Activated T-helper 17 cell treated with anti-CD3 and anti-CD28 coated beads, Interleukin-2, amount 50 U/mL, for 72 hours (primary cell): ENCODE results near the gene FANCB. TPM values are rescaled to one million over a fixed set of nuclear protein-coding genes. Genes with fewer than 3 reads are reported as not detected.

Experiments used
- ATAC-seq: fragments of 150-1000 bp; cut with Tn5 transposase; replicated peaks from 2 replicates; pipeline ENCODE4 v1.10.0; 2021; ENCODE audit warnings: mild to moderate bottlenecking, moderate library complexity
- H3K27ac Mint-ChIP-seq: one replicate; pipeline ENCODE4 v1.8.0; 2022; ENCODE audit warnings: mixed read lengths
- H3K27me3 Mint-ChIP-seq: one replicate; pipeline ENCODE4 v1.8.0; 2022; ENCODE audit warnings: mixed read lengths
- H3K36me3 Mint-ChIP-seq: one replicate; pipeline ENCODE4 v1.8.0; 2022; ENCODE audit warnings: low read depth, mild to moderate bottlenecking, mixed read lengths
- H3K4me1 Mint-ChIP-seq: one replicate; pipeline ENCODE4 v1.8.0; 2022; ENCODE audit warnings: mixed read lengths
- H3K4me3 Mint-ChIP-seq: one replicate; pipeline ENCODE4 v1.8.0; 2022; ENCODE audit warnings: mild to moderate bottlenecking, mixed read lengths
- H3K9me3 Mint-ChIP-seq: one replicate; pipeline ENCODE4 v1.8.0; 2022; ENCODE audit warnings: mixed read lengths
- total RNA-seq, 2 donors: library from RNA; stranded (reverse); gene quantifications; one replicate each; pipeline ENCODE4 v1.2.3, GENCODE V29; 2022

FANCB gene
- total RNA-seq, 2 donors from 2014 or later = 12.7 to 17.2 TPM

DNA sequence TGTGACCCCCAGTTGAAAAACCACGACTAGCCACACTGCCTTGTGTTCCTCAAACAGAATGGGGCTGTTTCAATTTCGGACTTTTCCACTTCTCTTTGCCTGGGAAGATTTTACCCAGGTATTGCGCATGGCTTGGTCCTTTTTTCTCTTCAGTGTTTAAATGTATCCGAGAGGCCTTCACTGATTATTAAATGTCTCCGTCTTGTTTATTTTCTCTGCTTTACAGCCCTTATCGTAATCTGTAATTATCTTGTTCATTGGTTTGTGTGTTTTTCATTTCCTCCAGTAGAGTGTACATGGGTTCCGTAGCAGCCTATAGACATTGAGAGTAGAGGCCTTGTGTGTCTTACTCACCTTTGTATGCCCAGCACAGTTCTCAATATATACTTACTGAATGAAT, 2.8 kb upstream of the FANCB start:
- Mint-ChIP-seq H3K9me3 (no peaks in the 10 kb centered on the region), H3K4me1 (no peaks in the 10 kb centered on the region), H3K27me3 (no peaks in the 10 kb centered on the region), H3K36me3 (peaks cover 15% of the 10 kb centered on the region), H3K27ac (no peak overlapping the region), H3K4me3 (no peak overlapping the region)
- no peak for ATAC-seq

- peak overlapping the region; percentile 73 for H3K27ac Mint-ChIP-seq
- H3K27me3 Mint-ChIP-seq = no peaks in the 10 kb centered on the region
Measured at GRCh38 chrX:14873676-14874049, 794 bp upstream of the FANCB start.

GRCh38 chrX:14872355-14872754, 514 bp downstream of the FANCB start:
- Mint-ChIP-seq H3K27me3 (no peaks in the 10 kb centered on the region), H3K4me3 (peak overlapping the region; percentile 81), H3K27ac (peak overlapping the region; percentile 73), H3K4me1 (no peaks in the 10 kb centered on the region), H3K36me3 (peaks cover 28% of the 10 kb centered on the region), H3K9me3 (no peaks in the 10 kb centered on the region)
- ATAC-seq = no peak

More at GRCh38 chrX:14873676-14874049, 794 bp upstream of the FANCB start:
- no peak for ATAC-seq
- H3K36me3 Mint-ChIP-seq = peaks cover 17% of the 10 kb centered on the region
- H3K4me1 Mint-ChIP-seq = no peaks in the 10 kb centered on the region
- no peaks in the 10 kb centered on the region for H3K9me3 Mint-ChIP-seq
- H3K4me3 Mint-ChIP-seq = peak overlapping the region; percentile 81

GRCh38 chrX:14871767-14872166, 1.1 kb downstream of the FANCB start:
- Mint-ChIP-seq H3K9me3 (no peaks in the 10 kb centered on the region), H3K27me3 (no peaks in the 10 kb centered on the region), H3K36me3 (peaks cover 30% of the 10 kb centered on the region), H3K27ac (no peak overlapping the region), H3K4me3 (peak overlapping the region; percentile 81), H3K4me1 (no peaks in the 10 kb centered on the region)
- no peak for ATAC-seq

GRCh38 chrX:14865201-14865600, 7.7 kb downstream of the FANCB start:
- Mint-ChIP-seq H3K36me3 (peaks cover 23% of the 10 kb centered on the region), H3K9me3 (no peaks in the 10 kb centered on the region), H3K27ac (no peak overlapping the region), H3K4me1 (no peaks in the 10 kb centered on the region), H3K27me3 (no peaks in the 10 kb centered on the region), H3K4me3 (no peak overlapping the region)
- no peak for ATAC-seq

DNA sequence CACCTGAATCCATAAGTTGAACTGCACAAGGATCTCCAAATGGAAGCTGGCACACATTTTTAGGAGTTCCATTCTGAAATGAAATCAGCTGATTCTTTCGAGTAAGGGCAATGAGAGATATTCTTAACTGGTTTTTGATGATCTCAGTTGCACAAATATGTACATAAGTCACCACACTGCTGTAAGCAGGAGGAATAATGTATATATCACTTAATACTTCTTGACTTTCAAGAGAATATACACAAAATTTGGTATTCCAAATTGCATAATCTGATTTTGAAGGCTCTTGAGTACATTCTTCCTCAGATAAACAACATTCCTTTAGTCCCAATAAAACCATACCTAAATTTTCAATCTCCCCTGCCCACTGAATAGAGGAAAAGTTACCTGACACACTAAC, 8.2 kb downstream of the FANCB start:
- Mint-ChIP-seq H3K4me3 (no peak overlapping the region), H3K9me3 (no peaks in the 10 kb centered on the region), H3K27ac (no peak overlapping the region), H3K27me3 (no peaks in the 10 kb centered on the region), H3K4me1 (no peaks in the 10 kb centered on the region), H3K36me3 (peaks cover 23% of the 10 kb centered on the region)
- ATAC-seq = no peak

- ATAC-seq = no peak
- Mint-ChIP-seq H3K4me1 (no peaks in the 10 kb centered on the region), H3K27ac (no peak overlapping the region), H3K4me3 (no peak overlapping the region), H3K9me3 (no peaks in the 10 kb centered on the region), H3K27me3 (no peaks in the 10 kb centered on the region), H3K36me3 (peaks cover 3% of the 10 kb centered on the region)
Measured at GRCh38 chrX:14851526-14851925, 21.3 kb downstream of the FANCB start.

DNA sequence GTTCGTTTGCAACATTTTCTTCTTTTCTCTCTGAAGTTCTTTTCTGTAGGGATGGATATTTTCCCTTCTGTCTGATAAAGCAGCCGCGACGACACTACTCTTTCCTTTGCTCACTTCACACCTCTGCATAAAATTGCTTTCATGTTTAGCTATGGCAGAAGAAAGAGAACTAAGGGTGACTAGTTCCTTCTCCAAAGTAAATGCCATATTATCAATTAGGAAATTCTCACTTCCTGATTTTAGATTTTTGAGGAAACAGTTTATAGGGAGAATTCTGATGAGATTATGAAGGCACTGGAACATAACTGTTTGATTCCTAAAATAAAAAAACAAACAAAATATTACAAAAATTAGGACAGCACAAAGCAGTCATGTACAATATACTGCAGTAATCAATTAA, 29.2 kb downstream of the FANCB start:
- Mint-ChIP-seq H3K4me1 (no peaks in the 10 kb centered on the region), H3K27me3 (no peaks in the 10 kb centered on the region), H3K9me3 (no peaks in the 10 kb centered on the region), H3K27ac (no peak overlapping the region), H3K4me3 (no peak overlapping the region), H3K36me3 (peaks cover 6% of the 10 kb centered on the region)
- no peak for ATAC-seq

DNA sequence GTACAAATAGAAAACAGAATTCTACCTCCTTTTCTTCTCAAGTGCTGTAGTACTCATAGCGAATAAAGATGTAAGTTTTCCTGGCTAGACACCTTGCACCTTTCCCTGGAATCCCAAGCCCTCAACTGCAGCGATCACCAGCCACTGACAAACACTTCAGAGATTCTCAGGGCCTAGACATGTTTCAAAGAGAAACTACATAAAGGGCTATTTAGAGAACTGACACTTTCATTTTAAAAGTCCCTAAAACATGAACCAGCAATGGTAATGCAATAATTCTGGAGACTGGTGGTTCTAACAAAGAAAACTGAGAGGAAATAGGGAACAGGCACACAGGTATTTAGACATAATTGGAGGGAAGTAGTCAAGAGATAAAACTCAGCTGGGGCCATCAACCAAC, 35.7 kb downstream of the FANCB start:
- no peak for ATAC-seq
- H3K36me3 Mint-ChIP-seq = peaks cover 7% of the 10 kb centered on the region
- H3K27me3 Mint-ChIP-seq = no peaks in the 10 kb centered on the region
- H3K27ac Mint-ChIP-seq = no peak overlapping the region
- H3K9me3 Mint-ChIP-seq = no peaks in the 10 kb centered on the region
- H3K4me1 Mint-ChIP-seq = no peaks in the 10 kb centered on the region
- no peak overlapping the region for H3K4me3 Mint-ChIP-seq

GRCh38 chrX:14832586-14832985, 40.3 kb downstream of the FANCB start:
- H3K36me3 Mint-ChIP-seq = peaks cover 7% of the 10 kb centered on the region

GRCh38 chrX:14832151-14832550, 40.7 kb downstream of the FANCB start:
- Mint-ChIP-seq H3K27ac (no peak overlapping the region), H3K4me3 (no peak overlapping the region), H3K36me3 (peaks cover 7% of the 10 kb centered on the region), H3K9me3 (no peaks in the 10 kb centered on the region), H3K4me1 (no peaks in the 10 kb centered on the region), H3K27me3 (no peaks in the 10 kb centered on the region)
- ATAC-seq = no peak

More at GRCh38 chrX:14832586-14832985, 40.3 kb downstream of the FANCB start:
- no peaks in the 10 kb centered on the region for H3K4me1 Mint-ChIP-seq
- H3K27me3 Mint-ChIP-seq = no peaks in the 10 kb centered on the region
- H3K9me3 Mint-ChIP-seq = no peaks in the 10 kb centered on the region
- no peak overlapping the region for H3K27ac Mint-ChIP-seq
- ATAC-seq = no peak
- no peak overlapping the region for H3K4me3 Mint-ChIP-seq

- no peak overlapping the region for H3K27ac Mint-ChIP-seq
- H3K9me3 Mint-ChIP-seq = no peaks in the 10 kb centered on the region
- H3K36me3 Mint-ChIP-seq = no peaks in the 10 kb centered on the region
Measured at GRCh38 chrX:14829643-14830042, 43.2 kb downstream of the FANCB start.

DNA sequence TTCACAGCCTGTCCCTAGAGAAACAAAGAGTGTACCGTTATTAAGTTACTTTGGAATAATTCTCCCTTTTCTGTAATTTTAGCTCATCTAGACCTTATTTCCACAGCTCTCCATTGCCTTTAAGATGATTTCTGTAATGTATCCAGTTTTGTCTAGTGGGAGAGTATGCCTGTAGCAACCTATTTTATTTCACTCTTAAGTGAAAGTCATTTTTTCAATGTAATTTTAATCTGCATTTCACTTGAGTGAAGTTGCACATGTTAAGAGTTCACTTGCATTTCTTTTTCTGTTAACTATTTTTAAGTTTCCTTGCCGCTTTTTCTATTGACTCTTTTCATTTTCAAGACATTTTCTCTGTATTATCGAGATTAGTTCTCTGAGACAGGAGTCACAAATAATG, 46.5 kb downstream of the FANCB start:
- ATAC-seq = no peak
- Mint-ChIP-seq H3K4me1 (no peaks in the 10 kb centered on the region), H3K36me3 (no peaks in the 10 kb centered on the region), H3K27ac (no peak overlapping the region), H3K4me3 (no peak overlapping the region), H3K9me3 (no peaks in the 10 kb centered on the region), H3K27me3 (peaks cover 3% of the 10 kb centered on the region)

More at GRCh38 chrX:14829643-14830042, 43.2 kb downstream of the FANCB start:
- Mint-ChIP-seq H3K4me3 (no peak overlapping the region), H3K4me1 (no peaks in the 10 kb centered on the region), H3K27me3 (peaks cover 3% of the 10 kb centered on the region)
- no peak for ATAC-seq

GRCh38 chrX:14825851-14826250, 47.0 kb downstream of the FANCB start:
- H3K27me3 Mint-ChIP-seq = peaks cover 3% of the 10 kb centered on the region
- no peak overlapping the region for H3K27ac Mint-ChIP-seq
- ATAC-seq = no peak

DNA sequence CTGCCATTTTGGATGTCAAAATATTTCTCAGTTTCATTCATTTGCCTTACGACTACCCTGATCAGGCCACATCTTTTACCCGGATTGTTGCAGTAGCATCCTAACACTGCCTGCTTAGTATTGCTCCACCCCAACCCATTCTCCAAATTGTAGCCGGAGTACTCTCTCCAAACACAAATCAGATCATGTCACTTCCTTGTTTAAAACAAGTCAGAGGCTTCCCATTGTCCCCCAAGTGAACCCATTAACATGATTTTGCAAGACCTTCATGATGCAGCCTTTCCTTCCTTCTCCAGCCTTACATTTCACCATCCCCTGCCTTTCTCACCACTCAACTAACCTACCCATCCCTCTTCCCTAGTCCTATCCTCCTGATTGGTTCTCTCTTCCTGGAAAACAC, 53.1 kb downstream of the FANCB start:
- ATAC-seq = no peak
- Mint-ChIP-seq H3K4me3 (no peak overlapping the region), H3K9me3 (peaks cover 6% of the 10 kb centered on the region), H3K4me1 (no peaks in the 10 kb centered on the region), H3K36me3 (no peaks in the 10 kb centered on the region), H3K27me3 (no peaks in the 10 kb centered on the region), H3K27ac (no peak overlapping the region)

More at GRCh38 chrX:14825851-14826250, 47.0 kb downstream of the FANCB start:
- Mint-ChIP-seq H3K36me3 (no peaks in the 10 kb centered on the region), H3K4me3 (no peak overlapping the region), H3K9me3 (no peaks in the 10 kb centered on the region), H3K4me1 (no peaks in the 10 kb centered on the region)

DNA sequence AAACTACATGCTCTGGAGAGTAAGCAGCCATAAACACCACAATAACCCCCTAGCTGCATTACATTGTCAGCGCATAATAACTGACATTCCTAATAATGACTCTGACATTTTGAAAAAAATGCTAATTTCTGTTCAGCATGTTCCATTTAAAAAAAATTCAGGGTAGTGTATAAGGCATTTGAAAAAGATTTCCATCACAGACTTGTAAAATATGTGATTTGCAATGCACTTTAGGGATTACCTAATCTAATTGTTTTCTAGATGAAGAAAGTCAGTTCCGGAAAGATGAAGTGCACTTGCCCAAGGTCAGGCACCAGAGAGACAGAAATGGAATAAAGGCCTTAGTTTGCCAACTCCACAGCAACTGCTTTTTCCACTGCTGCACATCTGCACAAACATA, 55.3 kb downstream of the FANCB start:
- H3K36me3 Mint-ChIP-seq = no peaks in the 10 kb centered on the region
- H3K4me1 Mint-ChIP-seq = no peaks in the 10 kb centered on the region
- no peak overlapping the region for H3K4me3 Mint-ChIP-seq
- ATAC-seq = no peak
- no peaks in the 10 kb centered on the region for H3K27me3 Mint-ChIP-seq
- peaks cover 6% of the 10 kb centered on the region for H3K9me3 Mint-ChIP-seq
- no peak overlapping the region for H3K27ac Mint-ChIP-seq
